K562 (cell line): ENCODE measurements around the gene KLKB1. TPM values are rescaled to one million over a fixed set of nuclear protein-coding genes. Genes with fewer than 3 reads are reported as not detected.
A peak's percentile ranks its signal among the peaks of the same experiment; 100 is the strongest.

Source experiments
- ATAC-seq: fragments of 200-7000 bp; cut with Tn5 transposase; 3 replicates; pipeline ENCODE4 v1.9.1; 2020; ENCODE audit warnings: moderate library complexity
- BruUV-seq: library from RNA; stranded (reverse); fragments of 400-500 nt; replicated peaks from 2 replicates; lab custom pipeline; 2021; lab: Mats Ljungman, UMichigan
- CTCF ChIA-PET: fragments of 300-600 bp; formaldehyde crosslinking; extraction: SDS; loops from one replicate; lab custom pipeline; 2021; ENCODE audit warnings: low intra/inter-chr PET ratio; lab: Yijun Ruan, JAX
- POLR2A ChIA-PET: fragments of 300-600, 350-650 bp; sonication (Branson Sonifier 250); formaldehyde crosslinking; extraction: SDS; loops from one replicate; lab custom pipeline; 2021; ENCODE audit warnings: antibody characterized with exemption, inconsistent platforms; lab: Yijun Ruan, JAX
- DNase-seq, 4 experiments: peaks; one replicate each; pipeline versions ENCODE4 v3.0.0 to v3.0.0-alpha.2; 2011 to 2018; ENCODE audit warnings: low spot score in 3 of 4, mixed read lengths in 3 of 4; ENCODE audit errors: extremely low read depth in 1 of 4
- FAIRE-seq: peaks from 2 replicates; lab custom pipeline; 2011; peaks lifted over from hg19 to GRCh38; lab: Jason Lieb, UNC
- H2AFZ ChIP-seq: 2 replicates; pipeline ENCODE4 v1.6.0; 2011; ENCODE audit warnings: low read depth, low read length, control low read depth, inconsistent platforms
- H3K27ac ChIP-seq: fragments of 200-600 bp; 3 replicates; pipeline ENCODE4 v1.8.0; 2011; ENCODE audit warnings: low read depth, mild to moderate bottlenecking, control low read depth, inconsistent platforms, low read length, moderate library complexity, mixed read lengths; ENCODE audit errors: extremely low read depth
- H3K27me3 ChIP-seq, 2 experiments: fragments of 300-600 bp in 1 of 2; 2 replicates in 1 of 2; 3 replicates in 1 of 2; pipeline versions ENCODE4 v1.6.0 to v1.8.0; 2011; ENCODE audit warnings: inconsistent platforms in 2 of 2, low read length in 2 of 2, mild to moderate bottlenecking in 1 of 2, mixed read lengths in 1 of 2, moderate library complexity in 1 of 2; ENCODE audit not compliant: control insufficient read depth in 2 of 2, insufficient read depth in 2 of 2
- H3K36me3 ChIP-seq: fragments of 300-600 bp; 3 replicates; pipeline ENCODE4 v1.8.0; 2011; ENCODE audit warnings: mild to moderate bottlenecking, low read length, inconsistent platforms; ENCODE audit not compliant: control insufficient read depth, insufficient read depth
- H3K4me1 ChIP-seq, 2 experiments: fragments of 200-600 bp in 1 of 2; replicated peaks in 1 of 2; 2 replicates in 1 of 2; 3 replicates in 1 of 2; pipeline versions ENCODE4 v1.5.1 to v1.8.0; 2011; ENCODE audit warnings: inconsistent platforms in 2 of 2, low read length in 2 of 2, mild to moderate bottlenecking in 1 of 2, mixed read lengths in 1 of 2, moderate library complexity in 1 of 2; ENCODE audit not compliant: control insufficient read depth in 2 of 2, insufficient read depth in 2 of 2
- H3K4me2 ChIP-seq: 2 replicates; pipeline ENCODE4 v1.6.1; 2011; ENCODE audit warnings: low read length, control low read depth, inconsistent platforms, mixed read lengths; ENCODE audit not compliant: insufficient read depth
- H3K4me3 ChIP-seq: fragments of 200-600 bp; sonication (generic), shearing (Covaris generic); 2 replicates; pipeline ENCODE4 v1.5.1; 2016; ENCODE audit warnings: control low read depth, inconsistent platforms
- H3K79me2 ChIP-seq: fragments of 200-600 bp; 3 replicates; pipeline ENCODE4 v1.8.0; 2011; ENCODE audit warnings: low read length, inconsistent platforms; ENCODE audit not compliant: control insufficient read depth, insufficient read depth
- H3K9ac ChIP-seq, 2 experiments: 2 replicates each; pipeline versions ENCODE4 v1.6.0 to v1.6.1; 2011; ENCODE audit warnings: low read depth in 2 of 2, low read length in 2 of 2, control low read depth in 1 of 2, inconsistent platforms in 1 of 2, mild to moderate bottlenecking in 1 of 2, mixed read lengths in 1 of 2; ENCODE audit not compliant: insufficient read depth in 1 of 2
- H3K9me1 ChIP-seq: one replicate; pipeline ENCODE4 v1.6.0; 2011; ENCODE audit warnings: inconsistent platforms, mild to moderate bottlenecking, low read length, moderate library complexity; ENCODE audit not compliant: control insufficient read depth, insufficient read depth
- H3K9me3 ChIP-seq: replicated peaks from 2 replicates; pipeline ENCODE4 v1.5.1; 2011; ENCODE audit warnings: low read depth, low read length, inconsistent platforms; ENCODE audit not compliant: control insufficient read depth, insufficient read depth
- H4K20me1 ChIP-seq: replicated peaks from 2 replicates; pipeline ENCODE4 v1.6.1; 2011; ENCODE audit warnings: low read length, inconsistent platforms, mixed read lengths; ENCODE audit not compliant: control insufficient read depth, insufficient read depth
- BRD4 ChIP-seq: fragments of 200-600 bp; sonication (generic); IDR thresholded peaks from 2 replicates; pipeline ENCODE4 v1.6.1; 2017; ENCODE audit warnings: inconsistent platforms
- CBX5 ChIP-seq: IDR thresholded peaks from 2 replicates; pipeline ENCODE4 v1.6.1; 2014; ENCODE audit warnings: low read depth, borderline replicate concordance
- CEBPG ChIP-seq, 3 experiments: fragments of 200-800 bp in 1 of 3; sonication (Bioruptor generic) in 1 of 3; sonication (generic) in 1 of 3; formaldehyde crosslinking in 1 of 3; IDR thresholded peaks in 2 of 3; conservative IDR thresholded peaks in 1 of 3; 2 replicates each; pipeline versions ENCODE4 v1.6.1 to v1.8.0; 2016 to 2022; ENCODE audit warnings: missing compliant biosample characterization in 2 of 3, missing genetic modification characterization in 2 of 3, mild to moderate bottlenecking in 1 of 3, missing genetic modification reagents in 1 of 3
- DACH1 ChIP-seq: fragments of 450-650 bp; IDR thresholded peaks from 2 replicates; pipeline ENCODE4 v1.6.1; 2018; ENCODE audit not compliant: partially characterized antibody
- FOXM1 ChIP-seq, 2 experiments: fragments of 450-650 bp in 1 of 2; sonication (generic) in 1 of 2; formaldehyde crosslinking in 1 of 2; IDR thresholded peaks; 2 replicates each; pipeline versions ENCODE4 v1.6.1 to v1.9.0; 2017 to 2022; ENCODE audit warnings: low read depth in 2 of 2, mild to moderate bottlenecking in 2 of 2, missing genetic modification reagents in 1 of 2, moderate library complexity in 1 of 2
- HOXB6 ChIP-seq: fragments of 250-450 bp; sonication (Bioruptor Pico); IDR thresholded peaks from 2 replicates; pipeline ENCODE4 v1.5.1; 2022; ENCODE audit warnings: mild to moderate bottlenecking, borderline replicate concordance
- MAFK ChIP-seq: IDR thresholded peaks from 2 replicates; pipeline ENCODE4 v1.6.1; 2011; ENCODE audit warnings: low read length, improper control_type of control experiment
- NFIC ChIP-seq: fragments of 450-650 bp; IDR thresholded peaks from 2 replicates; pipeline ENCODE4 v1.6.1; 2017; ENCODE audit warnings: mild to moderate bottlenecking, inconsistent platforms
- RBM17 ChIP-seq: fragments of 200-400 bp; formaldehyde crosslinking; IDR thresholded peaks from 2 replicates; pipeline ENCODE4 v1.6.1; 2017; ENCODE audit warnings: low read depth, mild to moderate bottlenecking, low read length, borderline replicate concordance
- SETDB1 ChIP-seq: IDR thresholded peaks from one replicate; pipeline ENCODE4 v1.6.1; 2012; ENCODE audit warnings: low read length, control low read depth, inconsistent platforms
- U2AF2 ChIP-seq: fragments of 200-400 bp; formaldehyde crosslinking; optimal IDR thresholded peaks from 2 replicates; pipeline ENCODE3; 2017; ENCODE audit warnings: low read depth, mild to moderate bottlenecking, low read length
- WHSC1 ChIP-seq: IDR thresholded peaks from one replicate; pipeline ENCODE4 v1.6.1; 2012; ENCODE audit warnings: low read length, control low read depth, inconsistent platforms
- ZNF354B ChIP-seq: fragments of 250-450 bp; sonication (Bioruptor Pico); IDR thresholded peaks from 2 replicates; pipeline ENCODE4 v1.4.0; 2020
- ZNF695 ChIP-seq: fragments of 450-650 bp; formaldehyde crosslinking; IDR thresholded peaks from 2 replicates; pipeline ENCODE4 v1.4.0; 2020; ENCODE audit warnings: mild to moderate bottlenecking, moderate library complexity
- WGBS: fragments of 100-300 bp; shearing (Covaris generic); methylation state at CpG from one replicate; pipeline ENCODE4 v1.1.6; 2016; ENCODE audit warnings: low coverage, mixed read lengths; ENCODE audit not compliant: insufficient coverage; ENCODE audit errors: missing lambda C conversion rate; 5-methylcytosine and 5-hydroxymethylcytosine counted together
- in situ Hi-C: fragments of 300-500 bp; cut with MboI; formaldehyde crosslinking; loops from 4 replicates; pipeline ENCODE4 v1.15.0; 2018; ENCODE audit warnings: inconsistent platforms, mixed read lengths
- intact Hi-C: fragments of 100-400 bp; cut with micrococcal nuclease; formaldehyde crosslinking; loops from 2 replicates; pipeline ENCODE4 v1.14.2; 2022
- polyA plus RNA-seq, 8 experiments: library from polyadenylated mRNA; depleted of rRNA in 4 of 8; stranded (reverse) in 5 of 8; unstranded in 3 of 8; fragments of >200 nt; fragmentation: Nextera tagmentation in 2 of 8; fragmentation: Illumina TruSeq in 1 of 8; extraction: Ambion mirVana in 2 of 8; extraction: Trizol in 1 of 8; gene quantifications; 2 replicates each; pipeline versions ENCODE4 v1.2.1 to v1.2.3, GENCODE V29; 2011 to 2014; ENCODE audit warnings: inconsistent platforms in 1 of 8, missing spikeins in 1 of 8
- total RNA-seq, 7 experiments: library from RNA; depleted of rRNA in 6 of 7; stranded (reverse); fragments of >200 nt in 6 of 7; fragmentation: Illumina TruSeq in 2 of 7; extraction: Trizol in 2 of 7; gene quantifications; 2 replicates each; pipeline versions ENCODE4 v1.2.1 to v1.2.3, GENCODE V29; 2011 to 2021; ENCODE audit warnings: low replicate concordance in 1 of 7
- TF ChIP-seq, protein P1 (sequence below): fragments of 250-450 bp; sonication (Bioruptor Pico); IDR thresholded peaks from 2 replicates; pipeline ENCODE4 v1.4.0; 2020; ENCODE audit warnings: borderline replicate concordance
- TF ChIP-seq, protein P2 (sequence below): fragments of 450-650 bp; conservative IDR thresholded peaks from 2 replicates; pipeline ENCODE4 v1.6.1; 2016; ENCODE audit warnings: missing genetic modification characterization, low read depth, mild to moderate bottlenecking, control low read depth, missing compliant biosample characterization
- TF ChIP-seq, protein P3 (sequence below): fragments of 450-650 bp; formaldehyde crosslinking; conservative IDR thresholded peaks from 2 replicates; pipeline ENCODE4 v1.4.0; 2022; ENCODE audit warnings: mild to moderate bottlenecking, missing genetic modification characterization

KLKB1 gene
- total and polyA plus RNA-seq, 9 of the 15 experiments (the other 6 are each of a cell fraction or from before 2014, with no cell fraction given) = 0.27 TPM; not detected in 8

DNA sequence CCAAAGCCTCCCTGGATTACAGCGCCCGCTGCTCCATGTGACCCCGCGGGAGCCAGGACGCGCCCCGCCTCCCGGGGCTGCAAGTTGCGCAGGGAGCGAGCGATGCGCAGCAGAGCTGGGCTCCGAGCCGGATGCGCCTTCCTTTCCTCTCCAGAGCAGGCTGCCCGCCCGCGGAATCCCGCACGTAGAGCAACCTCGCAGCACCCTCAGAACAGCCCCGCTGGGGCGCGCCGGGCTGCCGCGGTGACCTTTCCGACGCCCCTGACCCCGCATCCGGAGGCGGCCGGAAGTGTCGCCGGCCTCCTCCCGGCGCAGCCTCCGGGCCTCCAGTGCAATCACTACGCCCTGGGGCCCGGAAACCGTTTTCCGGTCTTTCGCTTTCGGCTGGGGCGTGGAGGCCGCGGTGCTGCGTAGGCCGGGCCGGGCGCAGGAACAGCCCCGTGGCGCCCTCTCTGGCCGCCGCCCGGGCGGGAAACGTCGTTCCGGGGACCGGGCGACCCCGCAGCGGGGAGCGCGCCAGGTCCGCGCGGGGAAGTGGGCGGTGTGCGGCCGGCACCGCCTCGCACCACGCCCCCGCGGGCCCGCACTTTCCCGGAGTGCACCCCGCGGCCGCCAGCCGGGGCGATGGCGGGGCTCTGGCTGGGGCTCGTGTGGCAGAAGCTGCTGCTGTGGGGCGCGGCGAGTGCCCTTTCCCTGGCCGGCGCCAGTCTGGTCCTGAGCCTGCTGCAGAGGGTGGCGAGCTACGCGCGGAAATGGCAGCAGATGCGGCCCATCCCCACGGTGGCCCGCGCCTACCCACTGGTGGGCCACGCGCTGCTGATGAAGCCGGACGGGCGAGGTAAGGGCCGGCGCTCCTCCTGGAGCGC lies 35.9 kb upstream of the KLKB1 start, which contains the start of gene CYP4V2:
TSS of gene CYP4V2 (plus strand) at position 368 of the 866 bp plus-strand sequence. CDS start at position 625, 257 bp downstream.
- Histone ChIP-seq H4K20me1 (no peaks in the 10 kb centered on the region), H3K9me1 (no peaks in the 10 kb centered on the region), H2AFZ (peak within 1 kb of the TSS; percentile 97), H3K36me3 (no peaks in the 10 kb centered on the region), H3K27ac (peak within 1 kb of the TSS; percentile 94), H3K4me1 (peaks cover 13 to 16% of the 10 kb centered on the region in 2 experiments), H3K79me2 (peaks cover 23% of the 10 kb centered on the region), H3K27me3 (no peaks in the 10 kb centered on the region), H3K9me3 (no peaks in the 10 kb centered on the region), H3K4me2 (peak within 1 kb of the TSS; percentile 90), H3K4me3 (peak within 1 kb of the TSS; percentile 78), H3K9ac (peak within 1 kb of the TSS; percentile 87 to 98)
- in situ Hi-C loops (no loop called here), intact Hi-C loops (no loop called here)
- no TSS peak for BruUV-seq
- peak; percentile 82 to 89 (median 86) for DNase-seq
- under 1% methylated on average over 51 of the region's 107 CpGs for WGBS
- peak; percentile 90 for ATAC-seq
- ChIA-PET CTCF (no interaction called here), POLR2A (interaction anchor here (0.8 to 2.0 kb wide), 3 partner anchors 12 to 290 kb away, joined by 3 to 12 read pairs (median 3); no protein-coding TSS in a partner anchor)
- FAIRE-seq = no peak
- TF ChIP-seq, protein P1, sequence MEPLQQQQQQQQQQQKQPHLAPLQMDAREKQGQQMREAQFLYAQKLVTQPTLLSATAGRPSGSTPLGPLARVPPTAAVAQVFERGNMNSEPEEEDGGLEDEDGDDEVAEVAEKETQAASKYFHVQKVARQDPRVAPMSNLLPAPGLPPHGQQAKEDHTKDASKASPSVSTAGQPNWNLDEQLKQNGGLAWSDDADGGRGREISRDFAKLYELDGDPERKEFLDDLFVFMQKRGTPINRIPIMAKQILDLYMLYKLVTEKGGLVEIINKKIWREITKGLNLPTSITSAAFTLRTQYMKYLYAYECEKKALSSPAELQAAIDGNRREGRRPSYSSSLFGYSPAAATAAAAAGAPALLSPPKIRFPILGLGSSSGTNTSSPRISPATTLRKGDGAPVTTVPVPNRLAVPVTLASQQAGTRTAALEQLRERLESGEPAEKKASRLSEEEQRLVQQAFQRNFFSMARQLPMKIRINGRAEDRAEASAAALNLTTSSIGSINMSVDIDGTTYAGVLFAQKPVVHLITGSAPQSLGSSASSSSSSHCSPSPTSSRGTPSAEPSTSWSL (CRISPR knock-in tag) = no peak
- no peak for TF ChIP-seq BRD4
- no peak for TF ChIP-seq SETDB1
- TF ChIP-seq FOXM1 (IDR thresholded peaks at IDR 0.05; ENCODE audit: low read depth) = peak; percentile 26; the same call in 1 of the 2 replicates
- 0 out of 2 replicates have a peak, but pooled peaks have one; percentile 18 for TF ChIP-seq FOXM1 (CRISPR knock-in tag; IDR thresholded peaks at IDR 0.05; ENCODE audit: low read depth)
- TF ChIP-seq CBX5 = no peak
- no peak for TF ChIP-seq RBM17
- TF ChIP-seq, protein P2, sequence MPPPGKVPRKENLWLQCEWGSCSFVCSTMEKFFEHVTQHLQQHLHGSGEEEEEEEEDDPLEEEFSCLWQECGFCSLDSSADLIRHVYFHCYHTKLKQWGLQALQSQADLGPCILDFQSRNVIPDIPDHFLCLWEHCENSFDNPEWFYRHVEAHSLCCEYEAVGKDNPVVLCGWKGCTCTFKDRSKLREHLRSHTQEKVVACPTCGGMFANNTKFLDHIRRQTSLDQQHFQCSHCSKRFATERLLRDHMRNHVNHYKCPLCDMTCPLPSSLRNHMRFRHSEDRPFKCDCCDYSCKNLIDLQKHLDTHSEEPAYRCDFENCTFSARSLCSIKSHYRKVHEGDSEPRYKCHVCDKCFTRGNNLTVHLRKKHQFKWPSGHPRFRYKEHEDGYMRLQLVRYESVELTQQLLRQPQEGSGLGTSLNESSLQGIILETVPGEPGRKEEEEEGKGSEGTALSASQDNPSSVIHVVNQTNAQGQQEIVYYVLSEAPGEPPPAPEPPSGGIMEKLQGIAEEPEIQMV = no peak
- peak; percentile 26; the same call in 1 of the 2 replicates for TF ChIP-seq NFIC
- no peak for TF ChIP-seq MAFK
- TF ChIP-seq WHSC1 = no peak
- TF ChIP-seq U2AF2 = no peak
- no peak for TF ChIP-seq HOXB6 (CRISPR knock-in tag)
- TF ChIP-seq ZNF354B = no peak
- TF ChIP-seq, protein P3, sequence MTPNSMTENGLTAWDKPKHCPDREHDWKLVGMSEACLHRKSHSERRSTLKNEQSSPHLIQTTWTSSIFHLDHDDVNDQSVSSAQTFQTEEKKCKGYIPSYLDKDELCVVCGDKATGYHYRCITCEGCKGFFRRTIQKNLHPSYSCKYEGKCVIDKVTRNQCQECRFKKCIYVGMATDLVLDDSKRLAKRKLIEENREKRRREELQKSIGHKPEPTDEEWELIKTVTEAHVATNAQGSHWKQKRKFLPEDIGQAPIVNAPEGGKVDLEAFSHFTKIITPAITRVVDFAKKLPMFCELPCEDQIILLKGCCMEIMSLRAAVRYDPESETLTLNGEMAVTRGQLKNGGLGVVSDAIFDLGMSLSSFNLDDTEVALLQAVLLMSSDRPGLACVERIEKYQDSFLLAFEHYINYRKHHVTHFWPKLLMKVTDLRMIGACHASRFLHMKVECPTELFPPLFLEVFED (CRISPR knock-in tag) = no peak
- no peak for TF ChIP-seq CEBPG (CRISPR knock-in tag; IDR thresholded peaks at IDR 0.05)
- peak in 1 of 2 experiments; percentile 48; a peak in 2 of 4 replicates for TF ChIP-seq CEBPG (tag; conservative IDR thresholded peaks at IDR 0.05 in 1 of 2, IDR thresholded peaks at IDR 0.05 in 1 of 2)
- TF ChIP-seq ZNF695 (CRISPR knock-in tag) = no peak
- TF ChIP-seq DACH1 = no peak
